Epidermal melanocyte (primary cell): ENCODE data around the gene LTBP1.
"Not testable (repeated sequence)": the region's sequence is repeated elsewhere in the genome, so short reads cannot be mapped to it uniquely, and the experiment has no call there.

Experiments used
- DNase-seq: peaks from one replicate; pipeline ENCODE4 v3.0.0; 2011; ENCODE audit warnings: low spot score; ENCODE audit not compliant: insufficient read length

The LTBP1 gene

DNA sequence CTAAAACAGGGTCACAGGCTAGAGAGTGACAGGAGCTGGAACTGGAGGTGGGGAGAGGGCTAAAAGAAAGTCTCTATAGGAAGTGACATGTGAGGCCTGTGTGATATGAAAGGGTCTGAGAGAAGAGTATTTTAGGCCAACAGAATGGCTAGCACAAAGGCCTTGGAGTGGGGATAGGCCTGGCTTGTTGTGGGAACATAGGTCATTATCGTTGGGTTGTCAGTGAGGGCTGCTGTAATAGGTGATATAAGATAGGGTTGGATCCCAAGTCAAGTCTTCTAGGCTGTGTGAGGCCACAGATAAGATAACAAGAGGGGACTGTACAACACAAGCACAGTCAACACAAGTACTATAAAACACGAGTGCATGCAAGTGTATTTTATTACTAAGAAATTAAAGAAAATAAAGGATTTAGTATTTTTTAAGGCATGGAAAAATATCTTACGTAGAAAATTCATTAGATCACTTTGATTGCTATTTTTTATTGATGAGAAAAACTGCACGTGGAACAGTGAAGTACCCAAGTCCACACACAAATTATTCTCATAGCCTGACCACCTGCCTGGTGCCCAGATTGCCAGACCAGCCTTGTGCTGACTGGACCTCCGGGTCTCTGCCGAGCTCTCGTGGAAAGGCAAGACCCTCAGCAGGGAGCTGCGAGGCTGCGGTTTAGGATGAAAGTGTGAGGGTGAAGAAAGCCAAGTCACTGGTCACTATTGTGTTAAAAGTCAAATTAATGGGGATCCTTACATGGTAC lies 14.1 kb downstream of the LTBP1 start:
- no peak for DNase-seq

DNA sequence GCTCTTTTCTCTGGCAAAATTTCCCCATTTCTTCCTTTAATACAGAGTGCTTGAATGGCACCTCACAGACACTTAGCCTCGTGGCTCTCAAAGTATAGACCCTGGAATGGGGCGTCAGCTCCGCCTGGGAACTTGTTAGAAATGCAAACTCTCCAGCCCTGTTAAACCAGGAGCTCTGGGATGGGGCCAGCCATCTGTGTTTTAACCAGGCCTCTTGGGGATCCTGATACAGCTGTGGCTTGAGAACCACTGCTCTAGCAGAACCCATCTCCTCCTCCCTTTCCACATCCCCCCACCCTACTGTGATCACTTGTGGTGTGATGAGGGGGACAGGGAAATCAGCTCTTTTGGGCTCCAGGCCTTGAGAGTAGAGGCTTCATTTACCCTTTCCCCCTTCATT lies 15.9 kb downstream of the LTBP1 start:
- no peak for DNase-seq

DNA sequence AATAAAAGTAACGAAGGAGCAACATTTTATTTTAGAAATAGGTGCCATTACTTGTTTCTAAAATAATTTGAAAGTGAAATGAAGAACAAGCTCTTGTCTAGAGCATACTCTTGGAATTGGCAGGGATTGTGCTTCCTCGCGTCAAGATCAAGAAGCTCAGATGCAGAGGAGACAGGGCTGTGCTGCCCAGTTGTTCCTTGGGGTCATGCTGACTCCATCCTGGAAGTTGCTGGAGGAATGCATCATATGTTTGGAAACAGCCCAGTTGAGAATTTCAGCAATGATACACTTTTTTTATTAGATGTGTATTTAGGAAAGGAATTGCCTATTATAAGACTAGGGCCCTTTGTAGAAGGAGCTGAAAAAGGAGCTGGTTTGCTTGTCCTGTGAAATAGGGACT lies 17.2 kb downstream of the LTBP1 start:
- no peak for DNase-seq

DNA sequence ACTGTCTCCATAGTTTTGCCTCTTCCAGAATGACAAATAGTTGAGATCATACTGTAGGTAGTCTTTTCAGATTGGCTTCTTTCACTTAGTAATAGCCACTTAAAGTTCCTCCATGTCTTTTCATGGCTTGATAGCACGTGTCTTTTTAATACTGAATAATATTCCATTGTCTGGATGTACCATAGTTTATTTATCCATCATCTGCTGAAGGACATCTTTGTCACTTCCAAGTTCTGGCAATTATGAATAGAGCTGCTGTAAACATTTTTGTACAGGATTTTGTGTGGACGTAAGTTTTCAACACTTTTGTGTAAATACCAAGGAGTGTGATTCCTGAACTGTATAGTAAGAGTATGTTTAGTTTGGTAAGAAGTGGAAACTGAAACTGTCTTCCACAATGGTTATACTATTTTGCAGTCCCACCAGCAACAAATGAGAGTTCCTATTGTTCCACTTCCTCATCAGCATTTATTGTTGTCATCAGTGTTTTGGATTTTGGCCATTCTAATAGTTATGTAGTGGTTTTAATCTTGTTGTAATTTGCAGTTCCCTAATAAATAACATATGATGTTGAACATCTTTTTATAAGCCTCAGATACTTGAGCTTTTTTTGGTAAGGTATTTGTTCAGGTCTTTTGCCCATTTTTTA lies 18.9 kb downstream of the LTBP1 start:
- no peak for DNase-seq

DNA sequence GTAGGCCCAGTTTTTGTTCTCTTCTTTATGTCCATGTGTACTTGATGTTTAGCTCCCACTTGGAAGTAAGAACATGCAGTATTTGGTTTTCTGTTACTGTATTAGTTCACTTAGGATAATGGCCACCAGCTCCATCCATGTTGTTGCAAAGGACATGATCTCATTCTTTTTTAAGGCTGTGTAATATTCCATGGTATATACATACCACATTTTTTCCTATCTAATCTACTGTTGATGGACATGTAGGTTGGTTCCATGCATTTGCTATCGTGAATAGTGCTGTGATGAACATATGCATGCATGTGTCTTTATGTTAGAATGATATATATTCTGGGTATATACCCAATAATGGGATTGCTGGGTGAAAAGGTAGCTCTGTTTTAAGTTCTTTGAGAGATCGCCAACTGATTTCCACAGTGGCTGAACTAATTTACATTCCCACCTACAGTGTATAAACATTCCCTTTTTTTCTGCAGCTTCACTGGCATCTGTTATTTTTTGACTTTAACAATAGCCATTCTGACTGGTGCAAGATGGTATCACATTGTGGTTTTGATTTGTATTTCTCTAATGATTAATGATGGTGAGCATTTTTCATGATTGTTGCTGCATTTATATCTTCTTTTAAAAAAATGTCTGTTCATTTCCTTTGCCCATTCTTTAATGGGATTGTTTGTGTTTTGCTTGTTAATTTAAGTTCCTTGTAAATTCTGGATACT lies 22.9 kb downstream of the LTBP1 start:
- no peak for DNase-seq

DNA sequence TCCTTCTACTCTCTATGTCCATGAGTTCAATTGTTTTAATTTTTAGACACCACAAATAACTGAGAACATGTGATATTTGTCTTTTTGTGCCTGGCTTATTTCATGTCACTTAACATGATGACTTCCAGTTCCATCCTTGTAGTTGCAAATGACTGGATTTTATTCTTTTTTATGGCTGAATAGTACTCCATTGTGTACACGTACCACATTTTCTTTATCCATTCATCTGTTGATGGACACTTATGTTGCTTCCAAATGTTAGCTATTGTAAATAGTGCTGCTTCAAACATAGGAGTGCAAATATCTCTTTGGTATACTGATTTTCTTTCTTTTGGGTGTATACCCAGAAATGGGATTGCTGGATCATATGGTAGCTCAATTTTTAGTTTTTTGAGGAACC lies 27.0 kb downstream of the LTBP1 start:
- not testable (repeated sequence) for DNase-seq

DNA sequence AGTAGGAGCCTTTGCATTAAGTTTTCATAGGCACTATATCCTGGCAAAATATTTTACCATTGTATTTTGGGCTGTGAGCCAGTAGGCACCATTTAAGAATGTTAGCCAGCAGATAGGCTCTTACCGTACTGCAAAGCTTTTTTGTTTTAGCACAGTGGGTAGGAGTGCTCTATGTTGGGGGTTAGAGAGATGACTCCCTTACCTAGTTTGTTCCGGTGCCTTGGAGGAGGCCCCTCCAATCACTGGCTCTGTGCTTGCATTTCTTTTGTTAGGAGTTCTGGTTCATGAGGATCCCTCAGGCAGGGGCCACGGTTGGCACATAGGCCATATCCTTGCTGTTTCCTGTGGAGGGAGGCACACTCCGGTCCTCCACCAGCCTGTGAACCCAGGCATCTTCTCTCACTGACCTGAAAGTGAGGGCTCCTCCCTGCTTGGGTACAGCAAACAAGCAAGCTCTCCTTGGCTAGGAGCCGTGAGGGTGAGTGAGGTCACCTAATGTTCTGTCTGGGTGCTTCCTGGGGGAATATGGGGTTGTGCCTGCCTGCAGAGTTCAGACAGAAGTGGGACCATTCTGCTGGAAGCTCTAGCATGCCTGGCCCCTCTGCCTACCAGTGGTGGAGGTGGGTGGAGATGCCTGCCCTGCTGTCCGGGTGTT lies 29.8 kb downstream of the LTBP1 start:
- no peak for DNase-seq

DNA sequence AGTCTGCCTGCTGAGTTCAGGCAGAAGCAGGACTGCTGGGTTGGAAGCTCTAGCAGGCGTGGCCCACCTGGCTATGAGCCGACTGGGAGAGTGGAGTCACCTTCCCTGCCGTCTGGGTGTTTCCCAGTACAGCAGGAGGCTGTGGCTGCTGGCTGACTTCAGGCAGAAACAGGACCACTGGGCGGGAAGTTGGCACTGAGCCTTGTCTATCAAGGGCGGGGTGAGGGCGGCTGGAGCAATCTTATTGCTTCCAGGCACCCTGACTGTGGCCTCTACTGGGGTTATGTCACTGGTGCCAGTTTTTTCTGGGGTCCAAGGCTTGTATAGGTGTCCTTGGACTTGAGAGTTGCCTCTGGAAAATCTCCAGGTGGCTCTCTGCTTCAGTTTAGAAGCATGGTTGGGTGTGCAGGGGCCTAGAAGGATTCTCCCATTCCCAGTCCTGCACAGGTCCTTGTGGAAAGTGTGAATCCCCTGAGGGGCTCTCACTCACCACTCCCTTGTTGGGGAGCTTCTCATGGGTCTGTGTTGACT lies 30.5 kb downstream of the LTBP1 start:
- DNase-seq: no peak

DNA sequence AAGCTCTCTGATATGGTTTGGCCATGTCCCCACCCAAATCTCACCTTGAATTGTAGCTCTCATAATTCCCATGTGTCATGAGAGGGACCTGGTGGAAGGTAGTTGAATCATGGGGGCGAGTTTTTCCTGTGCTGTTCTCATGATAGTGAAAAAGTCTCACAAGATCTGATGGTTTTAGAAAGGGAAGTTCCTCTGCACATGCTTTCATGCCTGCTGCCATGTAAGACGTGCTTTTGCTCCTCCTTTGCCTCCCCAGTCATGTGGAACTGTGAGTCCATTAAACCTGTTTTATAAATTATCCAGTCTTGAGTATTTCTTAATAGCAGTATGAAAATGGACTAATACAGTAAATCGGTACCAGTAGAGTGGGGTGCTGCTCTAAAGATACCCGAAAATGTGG lies 34.9 kb downstream of the LTBP1 start:
- DNase-seq: no peak

DNA sequence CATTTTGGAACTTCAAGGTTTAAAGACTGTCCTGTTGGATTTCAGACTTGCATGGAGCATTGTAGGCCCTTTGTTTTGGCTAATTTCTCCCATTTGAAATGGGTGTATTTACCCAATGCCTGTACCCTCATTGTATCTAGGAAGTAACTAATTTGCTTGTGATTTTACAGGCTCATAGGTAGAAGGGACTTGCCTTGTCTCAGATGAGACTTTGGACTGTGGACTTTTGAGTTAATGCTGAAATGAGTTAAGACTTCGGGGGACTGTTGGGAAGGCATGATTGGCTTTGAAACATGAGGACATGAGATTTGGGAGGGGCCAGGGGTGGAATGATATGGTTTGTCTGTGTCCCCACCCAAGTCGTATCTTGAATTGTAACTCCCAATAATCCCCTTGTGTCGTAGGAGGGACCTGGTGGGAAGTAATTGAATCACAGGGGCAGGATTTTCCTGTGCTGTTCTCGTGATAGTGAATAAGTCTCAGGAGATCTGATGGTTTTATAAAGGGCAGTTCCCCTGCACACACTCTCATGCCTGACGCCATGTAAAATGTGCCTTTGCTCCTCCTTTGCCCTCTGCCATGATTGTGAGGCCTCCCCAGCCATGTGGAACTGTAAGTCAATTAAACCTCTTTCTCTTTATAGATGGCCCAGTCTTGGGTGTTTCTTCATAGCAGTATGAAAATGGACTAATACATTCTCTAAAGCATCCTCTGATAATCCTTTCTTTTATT lies 36.6 kb downstream of the LTBP1 start:
- not testable (repeated sequence) for DNase-seq

DNA sequence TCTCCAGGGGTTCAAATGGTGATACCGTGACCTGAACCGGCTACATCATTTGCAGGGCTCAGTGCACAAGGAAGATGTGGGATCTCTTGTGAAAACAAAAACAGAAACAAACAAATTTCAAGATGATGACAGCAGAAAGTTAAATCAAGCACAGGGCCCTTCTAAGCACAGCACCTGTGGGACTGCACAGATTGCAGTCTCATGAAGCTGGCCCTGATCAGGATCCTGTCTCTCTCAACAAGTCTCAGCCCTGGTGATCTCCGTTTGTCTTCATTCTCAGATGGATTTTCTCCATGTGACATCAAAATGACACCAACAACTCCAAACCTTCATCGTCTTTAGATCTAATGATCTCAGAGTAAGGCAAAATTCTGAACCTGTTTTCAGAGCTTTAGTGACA lies 39.7 kb downstream of the LTBP1 start:
- no peak for DNase-seq

DNA sequence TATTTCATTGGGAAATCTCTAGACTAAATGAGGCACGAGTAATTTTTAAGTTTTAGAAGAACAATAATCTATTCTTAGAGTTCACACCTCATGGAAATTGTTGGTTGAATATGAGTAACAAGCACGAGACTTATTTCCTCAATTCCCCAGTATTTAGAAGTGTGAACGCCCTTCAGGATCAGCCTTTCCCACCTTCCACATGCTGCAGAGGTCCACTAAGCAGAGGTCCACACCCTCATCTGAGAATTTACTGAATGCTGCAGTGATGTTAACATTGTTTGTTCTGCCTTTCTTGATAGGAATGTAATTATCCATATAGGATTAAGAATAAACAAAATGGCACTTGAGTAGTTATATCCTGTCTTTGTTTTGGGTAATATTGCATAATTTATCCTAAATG lies 41.8 kb downstream of the LTBP1 start:
- DNase-seq: no peak

DNA sequence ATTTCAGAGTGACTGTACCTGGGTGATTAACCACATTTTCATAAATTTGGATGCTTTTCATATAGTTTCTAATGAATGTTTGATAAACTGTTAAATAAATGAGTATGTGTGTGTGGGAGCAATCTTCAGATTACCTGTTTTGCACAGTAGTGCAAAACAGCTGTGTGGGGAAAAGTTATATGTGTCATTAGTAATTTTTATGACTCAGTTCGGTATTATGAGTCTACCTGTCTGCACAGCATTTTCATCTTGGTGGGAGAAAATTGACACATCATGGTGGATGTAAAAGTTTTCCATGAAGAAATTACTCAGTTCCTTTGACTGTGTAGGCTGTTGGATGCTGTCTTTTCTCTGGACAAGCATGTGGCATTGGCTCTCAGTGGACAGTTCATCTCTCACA lies 43.8 kb downstream of the LTBP1 start:
- DNase-seq: no peak

DNA sequence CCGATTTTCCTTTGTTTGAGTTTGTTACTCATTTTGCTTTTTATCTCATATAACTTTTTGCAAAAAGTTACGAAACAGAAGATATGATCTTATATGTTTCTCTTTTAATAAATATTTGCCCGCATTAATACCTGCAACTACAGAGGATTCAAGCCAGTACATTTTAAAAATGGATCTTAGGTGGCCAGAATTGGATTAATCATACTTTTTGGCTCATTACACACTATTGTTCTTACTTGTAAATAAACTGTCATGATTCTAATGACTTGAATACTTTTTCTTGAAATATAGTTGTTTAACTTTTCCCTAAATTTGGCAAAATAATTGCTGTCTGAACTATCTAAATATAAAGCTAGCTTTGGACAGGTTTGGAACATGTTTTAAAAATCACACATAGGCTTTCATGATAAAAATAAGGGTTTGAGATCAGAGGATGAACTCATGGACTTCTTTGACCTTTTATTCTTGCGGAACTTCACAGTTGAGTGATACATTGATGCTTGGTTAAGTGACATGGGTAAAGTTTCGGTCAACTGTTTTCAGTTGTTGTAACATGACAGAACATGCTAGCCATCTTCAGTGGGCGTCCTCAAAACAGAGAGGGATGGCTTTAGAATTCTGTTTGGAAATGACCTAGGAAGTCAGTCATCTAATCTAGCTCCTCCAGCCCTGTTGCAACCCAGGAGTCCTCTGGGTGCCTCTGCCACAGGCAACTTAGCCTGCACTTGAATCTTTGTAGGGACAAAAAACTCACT lies 44.5 kb downstream of the LTBP1 start:
- DNase-seq: no peak

DNA sequence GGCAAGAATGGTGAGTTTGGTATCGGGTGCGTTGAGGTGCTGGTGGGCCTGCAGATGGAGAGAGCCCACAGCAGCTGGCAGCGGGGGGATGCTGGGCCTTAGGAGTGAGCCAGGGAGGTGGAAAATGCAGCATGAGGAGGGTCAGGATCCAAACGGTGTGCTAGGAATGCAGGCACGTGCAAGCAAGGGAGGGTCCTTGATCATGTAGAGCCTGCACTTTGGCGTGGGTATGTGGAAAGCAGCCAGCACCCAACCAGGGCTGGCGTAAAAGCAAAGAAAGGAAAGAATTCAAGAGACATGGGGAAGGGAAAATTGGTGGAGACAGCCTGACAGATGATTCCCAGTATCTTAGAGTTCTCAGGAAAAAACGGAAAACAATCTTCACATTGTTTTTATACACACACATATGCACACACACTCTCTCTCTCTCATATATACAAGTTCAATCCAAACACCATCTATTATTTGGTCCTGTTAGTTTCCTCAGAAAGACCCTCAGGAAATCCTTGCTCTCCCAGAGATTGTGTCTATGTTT lies 46.3 kb downstream of the LTBP1 start:
- DNase-seq: no peak

DNA sequence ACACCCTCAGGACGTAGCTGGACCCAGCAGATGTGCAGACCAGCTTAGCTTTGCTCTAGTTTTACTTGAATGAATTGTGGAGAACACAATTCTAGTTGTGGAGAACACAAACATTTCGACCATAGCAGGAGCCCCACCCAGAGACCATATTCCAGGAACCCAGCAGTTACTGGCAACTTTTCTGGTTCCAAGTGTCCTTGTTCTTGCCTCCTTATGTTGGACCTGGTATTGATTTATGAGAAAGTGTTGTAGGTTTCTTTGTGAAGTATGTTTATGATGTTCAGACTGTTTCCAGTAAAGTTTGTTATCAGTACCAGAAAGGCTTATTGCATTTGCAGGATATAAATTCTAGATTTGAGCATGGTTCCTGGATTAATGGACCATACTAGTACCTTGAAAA lies 51.0 kb downstream of the LTBP1 start:
- DNase-seq: no peak

DNA sequence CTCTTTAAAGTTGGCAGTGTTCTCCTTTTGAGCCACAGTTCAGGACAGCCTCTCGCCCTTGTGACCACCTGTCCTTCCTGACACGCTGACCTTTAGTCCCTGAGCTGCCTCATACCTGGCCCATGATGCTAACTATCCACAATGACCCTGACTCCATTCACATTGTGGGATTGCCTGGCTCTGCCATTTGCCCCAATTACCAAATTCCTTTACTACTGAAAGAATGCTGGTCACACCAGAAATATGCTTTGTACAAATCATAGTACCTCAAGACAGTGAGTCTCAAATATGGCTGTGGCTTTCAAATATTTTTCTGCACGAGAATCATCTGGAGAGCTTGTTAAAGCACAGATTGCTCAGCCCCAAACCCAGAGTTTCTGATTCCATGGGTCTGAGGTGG lies 54.2 kb downstream of the LTBP1 start:
- peak; percentile 38 for DNase-seq

DNA sequence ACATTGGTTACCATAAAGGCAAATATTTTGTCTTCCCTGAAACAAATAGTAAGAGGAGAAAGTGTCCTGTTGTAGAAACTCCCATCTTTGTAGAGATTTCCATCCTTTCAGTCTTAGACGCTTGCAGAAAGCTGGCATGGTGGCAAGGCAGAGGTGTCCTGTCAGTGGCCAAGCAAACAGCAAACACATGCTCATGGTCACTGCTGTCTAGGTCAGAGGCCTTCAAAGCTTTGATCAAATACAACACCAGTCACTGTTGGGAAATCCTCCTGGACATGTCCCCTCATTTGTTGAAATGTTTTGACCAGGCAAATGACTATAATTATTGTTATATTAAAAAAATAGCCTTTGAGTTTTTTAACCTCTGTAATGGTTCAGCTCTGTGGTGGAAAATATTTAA lies 55.1 kb downstream of the LTBP1 start:
- no peak for DNase-seq

DNA sequence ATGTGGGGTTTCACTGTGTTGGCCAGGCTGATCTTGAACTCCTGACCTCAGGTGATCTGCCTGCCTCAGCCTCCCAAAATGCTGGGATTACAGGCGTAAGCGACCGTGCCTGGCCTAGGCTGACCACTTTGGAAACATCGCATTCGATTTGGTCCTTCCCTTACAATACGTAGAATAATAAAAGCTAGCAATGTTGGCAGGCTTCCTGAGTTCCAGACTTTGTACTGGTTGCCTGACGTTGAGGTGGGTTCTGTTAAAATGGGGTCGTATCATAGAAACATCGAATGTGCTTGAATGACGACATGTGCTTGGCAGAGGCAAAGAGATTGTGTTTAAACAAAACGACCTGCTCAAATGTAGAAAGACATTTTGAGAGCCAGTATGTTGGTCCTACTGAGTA lies 56.1 kb downstream of the LTBP1 start:
- no peak for DNase-seq

DNA sequence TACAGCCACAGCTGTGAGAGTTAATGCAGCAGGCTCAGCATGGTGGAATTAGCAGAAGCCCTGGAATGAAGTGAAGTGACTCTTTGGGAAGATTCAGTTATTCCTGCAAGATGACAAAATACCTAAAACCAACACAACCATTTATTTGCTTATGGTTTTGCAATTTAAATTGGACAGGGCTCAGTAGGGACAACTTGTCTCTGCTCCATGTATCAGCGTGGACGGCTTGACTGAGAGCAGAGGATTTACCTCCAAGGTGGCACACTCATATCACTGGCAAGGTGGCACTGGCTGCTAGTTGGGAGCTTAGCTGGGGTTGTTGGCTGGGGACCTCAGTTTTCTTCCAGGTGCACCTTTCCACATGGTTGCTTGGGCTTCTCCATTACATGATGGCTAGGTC lies 58.3 kb downstream of the LTBP1 start:
- DNase-seq: no peak
